ENCODE measurements around the gene APOB. TPM values are rescaled to one million over a fixed set of nuclear protein-coding genes. Genes with fewer than 3 reads are reported as not detected.

The APOB gene
- total RNA-seq, 2 donors from 2014 or later: not detected

DNA sequence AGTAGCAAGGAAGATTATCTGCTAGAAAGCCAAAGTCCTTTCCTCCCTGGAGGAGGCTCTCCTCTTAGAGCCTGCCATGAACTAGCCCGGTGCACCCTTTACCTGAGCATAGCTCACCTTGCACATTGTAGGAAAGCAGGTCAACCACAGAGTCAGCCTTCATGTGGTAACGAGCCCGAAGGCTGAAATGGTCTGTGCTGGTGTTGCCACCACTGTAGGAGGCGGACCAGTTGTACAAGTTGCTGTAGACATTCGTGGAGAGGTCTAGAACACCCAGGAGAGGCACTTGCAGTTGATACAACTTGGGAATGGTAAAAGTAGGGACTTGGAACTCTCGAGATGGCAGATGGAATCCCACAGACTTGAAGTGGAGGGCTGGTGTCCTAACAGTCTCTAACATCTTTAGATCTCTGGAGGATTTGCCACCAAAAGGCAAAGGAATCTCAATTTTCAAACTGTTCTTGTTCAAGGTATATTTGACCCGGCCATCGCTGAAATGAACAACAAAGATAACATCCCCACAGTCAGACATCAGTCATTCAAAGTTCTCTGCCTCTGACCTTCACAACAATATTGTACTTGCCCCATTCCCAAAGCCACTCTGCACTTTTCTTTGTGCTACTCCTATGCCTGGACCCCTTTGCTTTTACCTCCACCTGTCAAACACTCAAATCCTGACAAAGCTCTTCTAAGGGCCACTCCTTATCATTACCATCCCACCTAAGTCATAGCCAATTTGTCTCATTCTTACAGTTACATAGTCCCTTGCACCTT lies 30.6 kb downstream of the APOB start:
- Mint-ChIP-seq H3K4me3 (no peak overlapping the region), H3K27ac (no peak overlapping the region), H3K9me3 (no peaks in the 10 kb centered on the region), H3K27me3 (peaks cover 7 to 14% of the 10 kb centered on the region in 2 donors), H3K36me3 (no peaks in the 10 kb centered on the region), H3K4me1 (ENCODE audit: low read depth in 2 of 2) (no peaks in the 10 kb centered on the region)
- ATAC-seq (peak in 1 of 2 donors; percentile 28), DNase-seq (ENCODE audit: low spot score) (no peak)

DNA sequence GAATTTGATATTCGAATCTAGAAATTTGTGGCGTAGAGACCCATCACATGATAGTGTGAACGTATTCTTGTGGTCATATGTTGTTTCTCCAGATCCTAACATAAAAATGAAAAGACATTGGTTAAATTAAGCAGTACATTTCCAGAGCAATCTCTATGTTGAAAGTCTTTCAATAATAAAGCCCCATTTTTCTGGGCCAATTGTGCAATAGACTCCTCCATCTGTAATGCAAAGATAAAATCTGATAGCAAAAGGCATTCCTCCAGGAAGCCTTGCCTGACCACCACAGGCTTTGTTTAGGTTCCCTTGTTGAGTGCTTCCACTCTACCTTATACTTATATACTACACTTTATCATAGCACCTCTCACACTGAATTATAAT lies 31.3 kb downstream of the APOB start:
- DNase-seq (ENCODE audit: low spot score): no peak
- no peaks in the 10 kb centered on the region for H3K9me3 Mint-ChIP-seq
- no peaks in the 10 kb centered on the region for H3K4me1 Mint-ChIP-seq (ENCODE audit: low read depth in 2 of 2)
- no peak overlapping the region for H3K27ac Mint-ChIP-seq
- H3K4me3 Mint-ChIP-seq: no peak overlapping the region
- ATAC-seq: no peak
- H3K36me3 Mint-ChIP-seq: no peaks in the 10 kb centered on the region
- peaks cover 6 to 8% of the 10 kb centered on the region in 2 donors for H3K27me3 Mint-ChIP-seq

DNA sequence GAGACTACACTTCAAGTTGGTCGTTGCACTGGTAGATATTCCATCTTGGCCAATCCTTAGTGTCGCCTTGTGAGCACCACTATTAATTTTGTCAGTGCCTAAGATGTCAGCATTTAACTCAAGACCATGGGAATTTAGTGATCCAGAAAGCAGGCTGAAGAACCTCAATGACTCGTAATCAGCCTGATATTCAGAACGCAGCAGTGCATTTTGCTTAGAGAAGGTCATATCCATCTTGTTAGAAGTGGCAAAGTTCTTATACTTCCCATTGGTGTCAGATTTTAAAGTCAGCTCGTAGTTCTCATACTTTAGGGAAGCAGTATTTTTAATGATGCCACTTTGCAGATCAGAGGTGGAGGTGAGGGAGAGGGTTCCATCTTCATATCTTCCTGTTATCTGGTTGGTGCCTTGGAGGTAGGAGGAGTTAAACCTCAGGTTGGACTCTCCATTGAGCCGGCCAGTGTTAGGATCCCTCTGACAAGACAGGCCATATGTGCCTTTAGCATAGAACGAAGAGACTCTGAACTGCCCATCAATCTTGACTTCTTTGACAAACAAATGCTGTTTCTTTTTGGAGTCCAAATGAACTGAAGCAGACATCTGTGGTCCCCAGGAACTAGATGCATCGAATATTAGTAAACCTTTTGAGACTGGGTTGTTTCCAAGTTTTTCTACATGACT lies 31.9 kb downstream of the APOB start:
- peaks cover 6 to 7% of the 10 kb centered on the region in 2 donors for H3K27me3 Mint-ChIP-seq
- H3K36me3 Mint-ChIP-seq: no peaks in the 10 kb centered on the region
- no peak overlapping the region for H3K27ac Mint-ChIP-seq
- ATAC-seq: no peak
- no peak for DNase-seq (ENCODE audit: low spot score)
- no peaks in the 10 kb centered on the region for H3K9me3 Mint-ChIP-seq
- H3K4me1 Mint-ChIP-seq (ENCODE audit: low read depth in 2 of 2): no peaks in the 10 kb centered on the region
- no peak overlapping the region for H3K4me3 Mint-ChIP-seq

DNA sequence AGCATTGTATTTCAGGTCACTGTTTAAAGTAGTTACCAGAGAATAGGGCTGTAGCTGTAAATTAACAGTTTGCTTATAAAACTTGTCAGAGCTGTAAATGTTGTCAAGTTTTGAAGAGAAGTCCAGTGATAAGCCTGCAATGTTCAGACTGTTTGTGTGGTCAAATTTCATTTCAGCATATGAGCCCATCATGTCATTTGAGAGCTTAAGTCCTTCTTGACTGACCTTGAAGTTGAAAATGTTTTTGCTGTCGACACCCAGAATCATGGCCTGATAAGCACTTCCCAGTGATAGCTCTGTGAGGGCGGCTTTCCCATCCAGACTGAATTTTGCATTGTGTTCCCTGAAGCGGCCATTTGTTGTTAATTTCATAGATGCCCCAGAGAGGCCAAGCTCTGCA lies 32.4 kb downstream of the APOB start:
- Mint-ChIP-seq H3K4me1 (ENCODE audit: low read depth in 2 of 2) (no peaks in the 10 kb centered on the region), H3K9me3 (no peaks in the 10 kb centered on the region), H3K36me3 (no peaks in the 10 kb centered on the region), H3K4me3 (no peak overlapping the region), H3K27me3 (peaks cover 7 to 8% of the 10 kb centered on the region in 2 donors), H3K27ac (no peak overlapping the region)
- DNase-seq (ENCODE audit: low spot score) (no peak), ATAC-seq (no peak)

DNA sequence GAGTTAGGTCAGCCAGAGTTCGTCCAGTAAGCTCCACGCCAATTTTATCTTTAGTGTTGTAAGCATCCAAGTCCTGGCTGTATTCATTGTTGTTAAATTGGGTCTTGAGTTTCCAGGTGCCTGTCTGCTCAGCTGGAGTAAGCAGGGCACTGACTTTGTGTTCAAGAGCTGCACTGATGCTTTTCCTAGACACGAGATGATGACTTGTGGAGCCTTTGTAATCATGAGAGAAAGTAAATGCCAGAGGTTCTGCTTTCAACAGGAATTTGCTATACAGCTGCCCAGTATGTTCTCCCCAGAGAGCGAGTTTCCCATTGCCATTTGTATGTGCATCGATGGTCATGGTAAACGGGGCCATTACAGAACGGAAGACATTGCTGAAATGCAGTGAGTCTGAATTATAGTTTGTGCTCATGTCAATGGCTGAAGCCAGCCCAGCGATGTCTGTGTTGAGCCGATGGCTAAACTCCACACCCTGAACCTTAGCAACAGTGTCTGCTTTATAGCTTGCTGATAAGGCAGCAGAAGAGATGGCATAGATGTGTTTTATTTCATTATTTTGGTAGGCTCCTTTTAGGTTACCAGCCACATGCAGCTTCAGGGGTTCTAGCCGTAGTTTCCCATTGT lies 32.9 kb downstream of the APOB start:
- Mint-ChIP-seq H3K27ac (no peak overlapping the region), H3K27me3 (peaks cover 7 to 8% of the 10 kb centered on the region in 2 donors), H3K4me1 (ENCODE audit: low read depth in 2 of 2) (no peaks in the 10 kb centered on the region), H3K9me3 (no peaks in the 10 kb centered on the region), H3K4me3 (no peak overlapping the region), H3K36me3 (no peaks in the 10 kb centered on the region)
- DNase-seq (ENCODE audit: low spot score) (no peak), ATAC-seq (no peak)

DNA sequence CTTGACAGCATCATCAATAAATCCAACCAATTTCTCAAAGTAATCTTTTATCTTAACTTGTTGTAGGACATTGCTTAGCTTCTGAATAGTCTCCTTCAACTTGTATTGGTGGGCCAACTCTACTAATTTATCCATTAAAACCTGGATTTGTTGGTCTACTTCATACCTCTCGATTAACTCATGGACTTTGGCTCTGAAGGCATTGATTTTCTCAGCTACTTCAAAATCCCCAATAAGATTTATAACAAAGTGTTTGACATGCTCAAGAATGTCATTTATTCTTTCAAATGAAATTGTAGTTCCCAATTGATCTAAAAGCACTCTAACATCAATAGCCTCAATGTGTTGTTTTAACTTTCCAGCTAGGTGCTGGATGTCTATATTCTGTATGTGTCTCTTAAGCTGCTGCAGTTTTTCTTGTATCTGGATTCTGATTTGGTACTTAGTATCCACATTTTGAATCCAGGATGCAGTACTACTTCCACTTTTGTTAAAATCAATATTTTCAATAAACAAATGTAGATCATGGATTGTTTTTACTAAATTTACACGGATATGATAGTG lies 34.1 kb downstream of the APOB start:
- H3K27ac Mint-ChIP-seq: no peak overlapping the region
- DNase-seq (ENCODE audit: low spot score): no peak
- no peaks in the 10 kb centered on the region for H3K9me3 Mint-ChIP-seq
- no peaks in the 10 kb centered on the region for H3K4me1 Mint-ChIP-seq (ENCODE audit: low read depth in 2 of 2)
- no peak overlapping the region for H3K4me3 Mint-ChIP-seq
- peaks cover 7 to 12% of the 10 kb centered on the region in 2 donors for H3K27me3 Mint-ChIP-seq
- no peak for ATAC-seq
- no peaks in the 10 kb centered on the region for H3K36me3 Mint-ChIP-seq

DNA sequence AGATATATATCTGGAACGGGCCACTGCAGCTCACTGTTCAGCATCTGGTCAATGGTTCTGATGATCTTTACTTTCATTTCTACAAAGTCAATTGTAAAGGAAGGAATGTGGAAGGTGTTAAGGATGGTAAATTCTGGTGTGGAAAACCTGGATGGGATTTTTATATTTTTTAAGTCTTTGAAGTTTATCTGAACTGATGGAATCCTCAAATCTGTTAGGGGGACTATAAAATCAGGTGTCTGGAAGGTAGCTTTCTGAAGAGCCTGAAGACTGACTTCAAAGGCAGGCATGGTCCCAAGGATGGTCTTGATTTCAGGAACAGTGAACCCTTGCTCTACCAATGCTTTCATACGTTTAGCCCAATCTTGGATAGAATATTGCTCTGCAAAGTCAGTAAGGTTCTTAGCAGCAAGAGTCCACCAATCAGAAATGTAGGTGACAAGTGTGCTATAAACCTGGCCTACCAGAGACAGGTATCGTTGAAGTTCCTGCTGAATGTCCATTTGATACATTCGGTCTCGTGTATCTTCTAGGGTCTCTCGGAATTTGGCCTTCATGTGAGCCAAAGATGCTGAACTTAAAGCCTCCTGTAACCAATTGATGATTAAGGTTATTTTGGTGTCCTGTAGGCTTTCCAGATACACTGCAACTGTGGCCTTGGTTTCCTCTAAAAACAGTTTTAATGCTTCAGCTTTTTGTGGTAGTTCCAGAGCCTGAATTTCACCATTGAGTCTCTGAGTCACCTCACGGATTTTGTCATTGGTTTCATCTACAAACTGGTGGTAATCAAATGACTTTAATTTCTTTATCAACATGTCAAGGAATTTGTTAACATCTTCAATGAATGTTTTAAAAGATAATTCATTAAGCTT lies 34.8 kb downstream of the APOB start:
- no peak for ATAC-seq
- Mint-ChIP-seq H3K4me3 (no peak overlapping the region), H3K27me3 (peaks cover 7 to 12% of the 10 kb centered on the region in 2 donors), H3K4me1 (ENCODE audit: low read depth in 2 of 2) (no peaks in the 10 kb centered on the region), H3K9me3 (no peaks in the 10 kb centered on the region), H3K27ac (no peak overlapping the region), H3K36me3 (no peaks in the 10 kb centered on the region)
- DNase-seq (ENCODE audit: low spot score): no peak

DNA sequence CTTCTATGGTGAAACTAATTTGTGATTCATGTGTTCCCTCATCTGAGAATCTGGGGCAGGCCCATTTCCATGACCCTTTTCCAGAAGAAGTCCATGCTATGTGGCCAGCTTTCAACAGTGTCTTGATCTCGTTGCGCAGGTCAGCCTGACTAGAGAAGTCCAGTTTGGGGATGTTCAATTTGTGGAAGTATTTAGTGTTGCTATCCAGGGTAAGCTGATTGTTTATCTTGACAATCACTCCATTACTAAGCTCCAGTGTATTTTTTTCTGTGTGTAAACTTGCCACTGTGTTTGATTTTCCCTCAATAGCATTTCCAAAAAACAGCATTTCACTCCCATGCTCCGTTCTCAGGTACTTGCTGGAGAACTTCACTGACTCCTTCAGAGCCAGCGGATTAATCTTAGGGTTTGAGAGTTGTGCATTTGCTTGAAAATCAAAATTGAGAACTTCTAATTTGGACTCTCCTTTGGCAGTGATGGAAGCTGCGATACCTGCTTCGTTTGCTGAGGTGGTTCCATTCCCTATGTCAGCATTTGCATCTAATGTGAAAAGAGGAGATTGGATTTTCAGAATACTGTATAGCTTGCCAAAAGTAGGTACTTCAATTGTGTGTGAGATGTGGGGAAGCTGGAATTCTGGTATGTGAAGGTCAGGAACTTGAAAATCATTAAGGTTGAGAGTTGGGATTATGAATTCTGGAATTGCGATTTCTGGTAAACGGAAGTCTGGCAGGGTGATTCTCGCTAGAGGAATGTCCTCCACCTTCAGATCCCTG lies 35.7 kb downstream of the APOB start:
- ATAC-seq (no peak), DNase-seq (ENCODE audit: low spot score) (no peak)
- H3K27ac Mint-ChIP-seq: no peak overlapping the region
- no peaks in the 10 kb centered on the region for H3K9me3 Mint-ChIP-seq
- peaks cover 4 to 14% of the 10 kb centered on the region in 2 donors for H3K27me3 Mint-ChIP-seq
- no peaks in the 10 kb centered on the region for H3K4me1 Mint-ChIP-seq (ENCODE audit: low read depth in 2 of 2)
- H3K4me3 Mint-ChIP-seq: no peak overlapping the region
- H3K36me3 Mint-ChIP-seq: no peaks in the 10 kb centered on the region

DNA sequence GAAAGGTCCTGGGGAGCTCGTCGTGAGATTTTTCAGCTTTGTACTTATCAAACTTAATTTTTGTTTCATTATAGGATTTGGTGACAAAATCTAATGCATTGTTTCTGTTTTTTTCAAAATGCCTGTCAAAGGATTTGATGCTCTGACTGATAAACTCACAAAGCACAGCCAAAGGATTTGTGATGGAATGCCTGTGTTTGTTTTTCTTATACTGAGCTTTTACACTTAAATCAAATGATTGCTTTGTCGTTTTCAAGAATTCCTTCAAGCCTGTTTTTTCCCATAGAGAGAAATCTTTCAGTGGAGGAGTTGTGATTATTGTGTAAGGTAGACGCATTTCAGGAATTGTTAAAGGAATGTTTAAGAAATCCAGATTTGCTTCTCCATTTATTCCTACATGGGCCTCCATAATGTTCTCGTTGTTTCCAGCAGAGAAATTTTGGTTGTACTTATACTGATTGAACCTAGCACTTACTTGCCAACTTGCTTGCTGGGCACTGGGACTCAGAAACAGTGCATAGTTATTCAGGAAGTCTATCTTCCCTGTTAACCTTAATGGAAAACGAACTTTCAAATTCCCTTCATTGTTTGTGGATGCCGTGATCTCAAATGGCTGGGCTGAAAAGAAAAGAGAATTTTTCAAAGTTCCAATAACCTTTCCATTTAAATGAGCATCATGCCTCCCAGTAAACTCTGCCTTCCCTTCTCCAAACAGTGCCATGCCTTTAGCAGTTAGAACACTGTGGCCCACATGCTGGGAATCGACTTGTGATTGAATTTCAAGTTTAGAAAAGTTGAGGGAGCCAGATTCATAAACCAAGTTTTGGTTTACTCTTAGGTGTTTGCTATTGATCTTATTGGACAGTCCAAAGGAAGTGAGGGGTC lies 36.5 kb downstream of the APOB start:
- peaks cover 6 to 14% of the 10 kb centered on the region in 2 donors for H3K27me3 Mint-ChIP-seq
- no peaks in the 10 kb centered on the region for H3K36me3 Mint-ChIP-seq
- no peaks in the 10 kb centered on the region for H3K4me1 Mint-ChIP-seq (ENCODE audit: low read depth in 2 of 2)
- ATAC-seq (no peak), DNase-seq (ENCODE audit: low spot score) (no peak)
- H3K9me3 Mint-ChIP-seq: no peaks in the 10 kb centered on the region
- H3K27ac Mint-ChIP-seq: no peak overlapping the region
- H3K4me3 Mint-ChIP-seq: no peak overlapping the region

DNA sequence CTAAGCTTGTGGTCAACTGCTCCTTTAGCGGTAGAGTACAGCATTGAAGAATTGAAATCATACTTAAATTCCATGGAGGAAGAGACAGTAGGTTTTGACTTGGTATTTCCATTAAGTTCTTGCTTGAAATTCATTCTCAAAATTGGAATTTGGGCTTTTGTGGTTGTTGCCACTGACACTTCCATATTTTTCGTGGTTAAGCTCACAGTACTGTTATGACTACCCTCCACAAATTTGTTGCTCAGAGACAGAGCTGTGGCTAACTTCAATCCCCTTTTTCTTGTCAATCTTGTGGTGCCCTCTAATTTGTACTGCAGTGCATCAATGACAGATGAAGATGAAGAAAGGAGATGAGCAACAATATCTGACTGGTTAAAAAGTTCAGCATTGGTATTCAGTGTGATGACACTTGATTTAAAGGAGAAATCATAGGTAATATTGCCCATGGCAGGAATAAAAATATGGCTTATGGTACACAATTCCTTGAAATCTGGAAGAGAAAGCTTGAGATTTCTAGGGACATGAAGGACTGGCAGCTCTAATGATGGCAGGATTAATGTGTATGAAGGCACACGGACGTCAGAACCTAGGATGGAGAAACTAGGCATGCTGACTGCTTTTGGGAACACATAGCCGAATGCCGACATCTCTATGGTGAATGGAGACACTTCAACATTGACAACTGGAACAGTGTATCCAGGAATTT lies 37.3 kb downstream of the APOB start:
- Mint-ChIP-seq H3K27ac (no peak overlapping the region), H3K27me3 (peaks cover 6 to 14% of the 10 kb centered on the region in 2 donors), H3K9me3 (no peaks in the 10 kb centered on the region), H3K4me1 (ENCODE audit: low read depth in 2 of 2) (no peaks in the 10 kb centered on the region), H3K36me3 (no peaks in the 10 kb centered on the region), H3K4me3 (no peak overlapping the region)
- no peak for ATAC-seq
- no peak for DNase-seq (ENCODE audit: low spot score)

DNA sequence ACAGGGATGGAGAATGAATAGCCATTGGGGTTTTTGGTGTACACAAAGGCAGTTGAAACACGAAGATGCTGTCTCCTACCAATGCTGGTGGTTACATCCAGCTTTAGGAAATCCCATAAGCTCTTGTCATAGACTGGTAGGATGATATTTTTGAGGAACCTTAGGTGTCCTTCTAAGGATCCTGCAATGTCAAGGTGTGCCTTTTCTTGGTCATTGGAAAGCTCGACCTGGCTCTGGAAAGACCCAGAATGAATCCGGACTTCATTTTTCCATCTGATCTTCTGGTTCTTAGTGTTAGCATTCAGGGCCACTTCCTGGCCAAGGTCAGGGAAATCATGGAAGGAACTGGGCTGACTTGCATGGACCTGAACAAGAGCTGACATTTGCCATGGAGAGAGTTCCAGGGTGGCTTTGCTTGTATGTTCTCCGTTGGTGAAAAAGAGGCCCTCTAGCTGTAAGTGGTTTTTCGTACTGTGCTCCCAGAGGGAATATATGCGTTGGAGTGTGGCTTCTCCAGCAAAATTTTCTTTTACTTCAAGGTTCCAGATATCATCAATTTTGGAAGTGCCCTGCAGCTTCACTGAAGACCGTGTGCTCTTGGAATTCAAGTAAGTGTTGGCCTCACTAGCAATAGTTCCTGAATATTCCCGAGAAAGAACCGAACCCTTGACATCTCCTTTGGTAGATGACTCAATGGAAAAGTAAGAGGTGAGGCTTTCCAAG lies 38.0 kb downstream of the APOB start:
- no peak overlapping the region for H3K27ac Mint-ChIP-seq
- H3K36me3 Mint-ChIP-seq: no peaks in the 10 kb centered on the region

More for the DNA sequence above, 38.0 kb downstream of the APOB start:
- peaks cover 12 to 17% of the 10 kb centered on the region in 2 donors for H3K27me3 Mint-ChIP-seq
- no peak for DNase-seq (ENCODE audit: low spot score)
- no peak for ATAC-seq
- no peak overlapping the region for H3K4me3 Mint-ChIP-seq
- no peaks in the 10 kb centered on the region for H3K9me3 Mint-ChIP-seq
- H3K4me1 Mint-ChIP-seq (ENCODE audit: low read depth in 2 of 2): no peaks in the 10 kb centered on the region

Measured in natural killer cell treated with Interleukin-12 subunit alpha and Interleukin-12 subunit beta and Interleukin-15 and Interleukin-18, amount 100 ng/mL, for 72 hours (primary cell).